HFF-Myc (cell line): ENCODE data around the gene ERCC4.
A peak's percentile ranks its signal among the peaks of the same experiment; 100 is the strongest.

Experiments used
- DNase-seq: peaks from one replicate; pipeline ENCODE4 v3.0.0-alpha.2; 2011; ENCODE audit warnings: low read depth; ENCODE audit errors: extremely low read depth
- H3K4me3 ChIP-seq: replicated peaks from 2 replicates; pipeline ENCODE4 v1.5.1; 2011; ENCODE audit warnings: low read depth, mild to moderate bottlenecking, control low read depth, low read length
- CTCF ChIP-seq: IDR thresholded peaks from 2 replicates; pipeline ENCODE4 v1.5.1; 2012; ENCODE audit warnings: mild to moderate bottlenecking, low read depth, low read length, control low read depth; ENCODE audit errors: missing control alignments

Gene ERCC4

GRCh38 chr16:13919683-13920509 is at the start of gene ERCC4:
TSS of gene ERCC4 (plus strand) at chr16:13920154. CDS start at chr16:13920166, 12 bp downstream.
- TF ChIP-seq CTCF = peak; percentile 98
- peak within 1 kb of the TSS; percentile 98 for H3K4me3 ChIP-seq

DNA sequence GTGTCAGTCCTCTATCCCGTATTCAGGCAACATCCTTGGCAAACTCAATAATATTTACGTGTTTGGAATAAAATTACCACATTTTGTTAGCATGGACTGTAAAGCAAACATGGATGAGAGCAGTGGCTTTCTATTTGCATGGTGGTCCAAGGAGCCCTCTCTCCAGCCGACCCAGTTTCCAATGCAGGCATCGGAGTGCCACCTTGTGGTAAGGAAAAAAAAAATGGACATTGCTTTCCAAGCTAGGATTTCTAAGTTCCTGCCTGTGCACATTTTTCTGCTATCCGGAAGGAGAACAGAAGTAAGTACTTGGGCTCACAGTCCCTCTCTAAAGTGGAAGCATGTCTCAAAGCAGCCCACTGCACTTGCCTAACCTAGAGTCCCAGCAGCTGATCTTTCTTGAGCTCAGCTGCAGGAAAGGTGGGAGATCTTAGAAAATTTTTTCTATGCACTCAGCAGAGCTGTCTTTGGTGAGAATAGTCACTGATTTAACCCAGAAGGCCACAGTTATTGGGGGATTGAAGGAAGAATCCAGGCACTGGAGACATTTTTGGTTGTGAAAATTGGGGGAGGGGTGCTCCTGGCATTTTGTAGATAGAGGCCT is 46.0 kb upstream of the ERCC4 start:
- H3K4me3 ChIP-seq = no peak overlapping the region
- peak; percentile 53 for TF ChIP-seq CTCF
- no peak for DNase-seq

More at GRCh38 chr16:13919683-13920509, at the start of gene ERCC4:
- DNase-seq = peak; percentile 96

- no peak for TF ChIP-seq CTCF
- no peak for DNase-seq
- no peak overlapping the region for H3K4me3 ChIP-seq
Measured at GRCh38 chr16:13875614-13876284, 44.2 kb upstream of the ERCC4 start.

- no peak for DNase-seq
- TF ChIP-seq CTCF = no peak
- H3K4me3 ChIP-seq = no peak overlapping the region
Measured at GRCh38 chr16:13883276-13883675, 36.7 kb upstream of the ERCC4 start.

GRCh38 chr16:13883881-13884280 is 36.1 kb upstream of the ERCC4 start:
- no peak overlapping the region for H3K4me3 ChIP-seq
- TF ChIP-seq CTCF = no peak
- no peak for DNase-seq

DNA sequence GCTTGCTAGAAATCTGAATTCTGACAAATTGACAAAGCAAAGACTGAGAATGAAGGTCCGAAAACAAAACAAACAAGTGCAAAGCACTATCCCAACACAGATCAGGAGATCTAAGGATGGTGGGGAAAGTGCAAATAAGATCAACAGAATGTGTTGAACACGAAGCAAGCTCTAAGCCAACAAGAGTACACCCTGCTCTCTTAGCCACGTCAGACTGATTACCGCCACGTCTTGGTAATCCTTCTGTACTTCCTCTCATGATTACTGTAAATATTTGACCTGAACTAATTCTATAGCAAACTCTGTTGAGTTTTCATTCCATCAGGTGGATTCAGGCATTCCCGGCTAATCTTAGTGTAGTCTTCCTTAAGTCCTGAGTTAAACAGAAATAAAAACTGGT is 34.3 kb upstream of the ERCC4 start:
- H3K4me3 ChIP-seq = no peak overlapping the region
- DNase-seq = no peak
- TF ChIP-seq CTCF = no peak
